ENCODE measurements around the gene CACNA1F.

DNA sequence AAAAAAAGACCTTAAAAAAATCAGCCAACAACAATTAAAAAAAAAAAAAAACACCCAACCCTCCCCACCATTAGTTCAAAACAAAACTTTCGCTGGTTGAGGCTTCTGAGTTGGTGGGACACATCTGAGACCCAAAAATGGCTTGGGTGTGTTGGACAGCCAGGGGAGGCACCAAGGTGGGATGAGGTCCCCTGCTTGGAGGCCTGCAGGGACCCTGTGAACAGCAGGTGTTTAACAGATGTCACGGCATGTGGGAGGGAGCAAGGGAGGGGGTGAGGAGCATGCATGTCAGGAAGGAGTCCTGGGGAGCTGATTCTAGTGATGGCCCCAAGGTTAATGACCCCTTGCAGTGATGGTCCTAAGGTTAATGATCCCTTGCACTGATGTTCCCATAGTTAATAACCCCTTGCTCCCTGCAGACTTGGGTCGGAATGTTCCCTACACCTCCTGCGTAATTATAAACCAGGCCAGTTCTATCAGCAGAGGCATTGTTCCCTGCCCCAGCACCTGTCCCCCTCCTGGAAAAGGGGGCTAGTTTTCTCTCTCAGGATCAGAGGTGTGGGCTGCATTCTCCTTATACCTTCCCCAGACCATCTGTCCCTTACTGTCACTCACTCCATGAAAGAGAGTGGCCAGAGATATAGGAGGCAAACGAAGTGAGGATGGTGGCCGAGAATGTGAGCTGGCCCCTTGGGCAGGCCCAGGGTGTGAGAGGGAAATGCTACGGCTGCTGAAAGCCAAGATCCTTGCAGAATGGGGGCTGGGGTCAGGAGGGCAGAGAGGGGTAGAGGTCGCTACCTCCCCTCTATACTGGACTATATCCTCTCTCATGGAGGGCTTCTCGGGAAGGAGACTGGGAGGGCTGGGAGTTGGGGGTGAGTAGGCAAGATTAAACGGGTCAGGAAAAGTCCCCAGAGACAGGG lies 33.6 kb upstream of the CACNA1F start:
- TF ChIP-seq CTCF (IDR thresholded peaks at IDR 0.05): no peak
- TF ChIP-seq POLR2A (IDR thresholded peaks at IDR 0.05): no peak

Measured in thyroid gland (tissue), 4 donors.